H1 (cell line): ENCODE measurements around the gene ATP6V1C2.

Experiments
- CEBPB ChIP-seq: IDR thresholded peaks from 2 replicates; pipeline ENCODE4 v1.6.1; 2012; ENCODE audit warnings: low read depth, low read length
- CTCF ChIP-seq, 3 experiments: IDR thresholded peaks; 1 replicate in 2 of 3; 2 replicates in 1 of 3; pipeline versions ENCODE4 v1.5.1 to v1.6.1; 2011; ENCODE audit warnings: low read length in 3 of 3, mild to moderate bottlenecking in 3 of 3, inconsistent platforms in 2 of 3, low read depth in 1 of 3, moderate library complexity in 1 of 3; ENCODE audit not compliant: insufficient read depth in 1 of 3; ENCODE audit errors: control extremely low read depth in 1 of 3
- EP300 ChIP-seq, 2 experiments: IDR thresholded peaks; 1 replicate in 1 of 2; 2 replicates in 1 of 2; pipeline ENCODE4 v1.6.1; 2011 to 2012; ENCODE audit warnings: low read depth in 2 of 2, low read length in 2 of 2, mild to moderate bottlenecking in 2 of 2, borderline replicate concordance in 1 of 2, inconsistent platforms in 1 of 2, moderate library complexity in 1 of 2
- EZH2 ChIP-seq: fragments of 200-600 bp; sonication (generic); IDR thresholded peaks from 2 replicates; pipeline ENCODE4 v1.7.1; 2012; ENCODE audit warnings: low read depth, mild to moderate bottlenecking, moderate library complexity, low read length, inconsistent platforms; ENCODE audit not compliant: severe bottlenecking
- JUN ChIP-seq: IDR thresholded peaks from 2 replicates; pipeline ENCODE4 v1.6.1; 2011; ENCODE audit warnings: low read depth, mild to moderate bottlenecking, improper control_type of control experiment, low read length
- MAX ChIP-seq: IDR thresholded peaks from 2 replicates; pipeline ENCODE4 v1.6.1; 2012; ENCODE audit warnings: inconsistent platforms
- POLR2A ChIP-seq, 2 experiments: IDR thresholded peaks; 1 replicate in 1 of 2; 2 replicates in 1 of 2; pipeline ENCODE4 v1.6.1; 2011; ENCODE audit warnings: low read depth in 2 of 2, low read length in 2 of 2, mild to moderate bottlenecking in 2 of 2; ENCODE audit errors: control extremely low read depth in 1 of 2
- RNF2 ChIP-seq: fragments of 200-900, 300-1000 bp; sonication (generic); IDR thresholded peaks from 2 replicates; pipeline ENCODE4 v1.7.1; 2016; ENCODE audit warnings: borderline replicate concordance, low read depth, mild to moderate bottlenecking, antibody characterized with exemption, low read length; ENCODE audit not compliant: poor library complexity, severe bottlenecking; ENCODE audit errors: missing control alignments
- SIX5 ChIP-seq: IDR thresholded peaks from 2 replicates; pipeline ENCODE4 v1.6.1; 2011; ENCODE audit warnings: mild to moderate bottlenecking, low read depth, low read length
- SP1 ChIP-seq: IDR thresholded peaks from 2 replicates; pipeline ENCODE4 v1.6.1; 2011; ENCODE audit warnings: low read depth, low read length
- SP2 ChIP-seq: IDR thresholded peaks from 2 replicates; pipeline ENCODE4 v1.6.1; 2012; ENCODE audit warnings: mild to moderate bottlenecking, low read length, inconsistent platforms
- TCF12 ChIP-seq: IDR thresholded peaks from 2 replicates; pipeline ENCODE4 v1.6.1; 2011; ENCODE audit warnings: low read depth, mild to moderate bottlenecking, low read length
- TEAD4 ChIP-seq: IDR thresholded peaks from 2 replicates; pipeline ENCODE4 v1.6.1; 2012; ENCODE audit warnings: low read depth, low read length, inconsistent platforms, mixed read lengths
- ZNF274 ChIP-seq: IDR thresholded peaks from 2 replicates; pipeline ENCODE4 v1.7.0; 2012; ENCODE audit warnings: low read length, borderline replicate concordance; ENCODE audit errors: extremely low read depth

GRCh38 chr2:10814142-10814541 lies 92.7 kb downstream of the ATP6V1C2 start:
- TF ChIP-seq SP2 (no peak), ZNF274 (no peak), MAX (no peak), TCF12 (no peak), CTCF (IDR thresholded peaks at IDR 0.05; ENCODE audit: control extremely low read depth in 1 of 3, insufficient read depth in 1 of 3, low read depth in 1 of 3, low read length in 3 of 3) (no peak), EZH2 (no peak), SIX5 (no peak), CEBPB (no peak), TEAD4 (no peak), SP1 (no peak), JUN (no peak), POLR2A (IDR thresholded peaks at IDR 0.05; ENCODE audit: control extremely low read depth in 1 of 2, low read depth in 2 of 2, low read length in 2 of 2) (no peak), RNF2 (no peak), EP300 (IDR thresholded peaks at IDR 0.05; ENCODE audit: borderline replicate concordance in 1 of 2, low read depth in 2 of 2, low read length in 2 of 2) (no peak)
